Esophagus squamous epithelium (tissue), 5 donors: ENCODE data around the gene CA10. TPM values are rescaled to one million over a fixed set of nuclear protein-coding genes. Genes with fewer than 3 reads are reported as not detected.

Experiments
- DNase-seq: peaks from one replicate; lab custom pipeline; 2025; lab: John Stamatoyannopoulos, UW
- H3K27ac ChIP-seq, 4 donors: fragments of 200-600 bp; sonication (generic); one replicate each; pipeline ENCODE4 v1.5.1; 2016 to 2019; ENCODE audit warnings: mild to moderate bottlenecking in 1 of 4
- H3K27me3 ChIP-seq, 4 donors: fragments of 200-600 bp; sonication (generic); 1 replicate in 3 of 4; 2 replicates in 1 of 4; pipeline versions ENCODE4 v1.5.1 to v1.6.0; 2017 to 2021; ENCODE audit warnings: antibody characterized with exemption in 1 of 4
- H3K36me3 ChIP-seq, 3 donors: fragments of 200-600 bp; sonication (generic); one replicate each; pipeline ENCODE4 v1.5.1; 2016 to 2019
- H3K4me1 ChIP-seq, 3 donors: fragments of 200-600 bp; sonication (generic); one replicate each; pipeline ENCODE4 v1.5.1; 2017 to 2019
- H3K4me3 ChIP-seq, 4 donors: fragments of 200-600 bp; sonication (generic); 1 replicate in 3 of 4; 2 replicates in 1 of 4; pipeline ENCODE4 v1.5.1; 2016 to 2019; ENCODE audit warnings: mild to moderate bottlenecking in 2 of 4, moderate library complexity in 1 of 4
- H3K9me3 ChIP-seq, 3 donors: fragments of 200-600 bp; sonication (generic); one replicate each; pipeline ENCODE4 v1.5.1; 2016 to 2019
- CTCF ChIP-seq, 6 experiments: fragments of 450-650 bp in 4 of 6; fragments of 200-600 bp in 2 of 6; sonication (generic) in 2 of 6; IDR thresholded peaks; one replicate each; pipeline ENCODE4 v1.5.1; 2016 to 2019; ENCODE audit warnings: antibody characterized with exemption in 6 of 6, mild to moderate bottlenecking in 4 of 6, moderate library complexity in 4 of 6
- POLR2A ChIP-seq, 4 donors: fragments of 450-650 bp; IDR thresholded peaks; one replicate each; pipeline ENCODE4 v1.6.1; 2017; ENCODE audit warnings: antibody characterized with exemption in 4 of 4, mild to moderate bottlenecking in 4 of 4, moderate library complexity in 3 of 4
- WGBS, 2 donors: methylation state at CpG; one replicate each; pipeline ENCODE4 v1.1.5; 2018; 5-methylcytosine and 5-hydroxymethylcytosine counted together
- intact Hi-C: fragments of 100-400 bp; cut with DNase I; formaldehyde crosslinking; loops from one replicate; pipeline ENCODE4 v1.15.0; 2022
- total RNA-seq, 4 donors: library from RNA; depleted of rRNA; stranded (reverse); fragments of >200 nt; gene quantifications; one replicate each; pipeline ENCODE4 v1.1.0, GENCODE V29; 2016
- donor health status: DM: yes; HTN: yes; CAD: no.

CA10 gene
- total RNA-seq, 4 donors from 2014 or later = 0.38 TPM; not detected in 3

- intact Hi-C loops = no loop called here
- TF ChIP-seq CTCF (IDR thresholded peaks at IDR 0.05) (no peak), POLR2A (IDR thresholded peaks at IDR 0.05) (no peak)
- 55 to 69% methylated on average over 2 of the region's 2 CpGs for WGBS, 2 donors
These were observed 389.3 kb downstream of the CA10 start for GRCh38 chr17:51769231-51769630.

GRCh38 chr17:51768706-51769105 lies 389.8 kb downstream of the CA10 start:
- 46 to 56% methylated on average over 2 of the region's 2 CpGs for WGBS, 2 donors
- Histone ChIP-seq H3K27me3 (peaks cover 0 to 34% (median 0%) of the 10 kb centered on the region in 4 donors), H3K4me1 (peaks cover 0 to 5% (median 0%) of the 10 kb centered on the region in 3 donors), H3K9me3 (no peaks in the 10 kb centered on the region), H3K27ac (no peak overlapping the region), H3K4me3 (no peak overlapping the region), H3K36me3 (no peaks in the 10 kb centered on the region)
- TF ChIP-seq CTCF (IDR thresholded peaks at IDR 0.05) (no peak), POLR2A (IDR thresholded peaks at IDR 0.05) (no peak)
- intact Hi-C loops = no loop called here
- DNase-seq = no peak

More at GRCh38 chr17:51769231-51769630, 389.3 kb downstream of the CA10 start:
- peaks cover 0 to 5% (median 0%) of the 10 kb centered on the region in 3 donors for H3K4me1 ChIP-seq
- peaks cover 0 to 34% (median 0%) of the 10 kb centered on the region in 4 donors for H3K27me3 ChIP-seq
- no peak overlapping the region for H3K4me3 ChIP-seq
- DNase-seq = no peak
- H3K9me3 ChIP-seq = no peaks in the 10 kb centered on the region
- H3K27ac ChIP-seq = no peak overlapping the region
- H3K36me3 ChIP-seq = no peaks in the 10 kb centered on the region

GRCh38 chr17:51767287-51767686 lies 391.2 kb downstream of the CA10 start:
- Histone ChIP-seq H3K9me3 (no peaks in the 10 kb centered on the region), H3K27ac (no peak overlapping the region), H3K36me3 (no peaks in the 10 kb centered on the region), H3K27me3 (peaks cover 0 to 45% (median 0%) of the 10 kb centered on the region in 4 donors), H3K4me1 (peaks cover 0 to 5% (median 0%) of the 10 kb centered on the region in 3 donors), H3K4me3 (no peak overlapping the region)
- TF ChIP-seq POLR2A (IDR thresholded peaks at IDR 0.05) (no peak), CTCF (IDR thresholded peaks at IDR 0.05) (no peak)
- 95 to 100% methylated on average over 1 of the region's 1 CpG for WGBS, 2 donors
- intact Hi-C loops = no loop called here
- DNase-seq = no peak

- Histone ChIP-seq H3K4me3 (no peak overlapping the region), H3K4me1 (peaks cover 0 to 5% (median 0%) of the 10 kb centered on the region in 3 donors), H3K27ac (no peak overlapping the region), H3K27me3 (peaks cover 0 to 54% (median 0%) of the 10 kb centered on the region in 4 donors), H3K36me3 (no peaks in the 10 kb centered on the region), H3K9me3 (no peaks in the 10 kb centered on the region)
- 68 to 72% methylated on average over 8 of the region's 8 CpGs for WGBS, 2 donors
- intact Hi-C loops = no loop called here
- no peak for DNase-seq
- TF ChIP-seq CTCF (IDR thresholded peaks at IDR 0.05) (no peak), POLR2A (IDR thresholded peaks at IDR 0.05) (no peak)
These were observed 393.0 kb downstream of the CA10 start for GRCh38 chr17:51765282-51766135.

GRCh38 chr17:51764387-51764971 lies 394.0 kb downstream of the CA10 start:
- Histone ChIP-seq H3K27me3 (peaks cover 0 to 55% (median 0%) of the 10 kb centered on the region in 4 donors), H3K27ac (no peak overlapping the region), H3K9me3 (no peaks in the 10 kb centered on the region), H3K4me1 (no peaks in the 10 kb centered on the region), H3K36me3 (no peaks in the 10 kb centered on the region), H3K4me3 (no peak overlapping the region)
- DNase-seq = no peak
- TF ChIP-seq CTCF (IDR thresholded peaks at IDR 0.05) (peak; percentile 26 to 76 (median 52)), POLR2A (IDR thresholded peaks at IDR 0.05) (no peak)
- 0% methylated on average over 1 to 3 of the region's 4 CpGs for WGBS, 2 donors
- intact Hi-C loops = no loop called here
